Right renal pelvis (tissue), 4 donors: Measurements from ENCODE around the gene SSBP3. TPM values are rescaled to one million over a fixed set of nuclear protein-coding genes. Genes with fewer than 3 reads are reported as not detected.
"Not testable (repeated sequence)": the region's sequence is repeated elsewhere in the genome, so short reads cannot be mapped to it uniquely, and the experiment has no call there.

Source experiments
- DNase-seq, 4 donors: peaks; one replicate each; pipeline ENCODE4 v3.0.0-alpha.2; 2013; ENCODE audit warnings: low read depth in 4 of 4, low spot score in 3 of 4, missing footprints in 1 of 4
- polyA plus RNA-seq, 4 donors: library from polyadenylated mRNA; unstranded; fragments of 120-200 nt; gene quantifications; one replicate each; pipeline ENCODE4 v1.2.1, GENCODE V29; 2013; ENCODE audit not compliant: insufficient read length in 4 of 4

The SSBP3 gene
- polyA plus RNA-seq, 4 donors, result 114 to 127 (median 125) TPM

DNA sequence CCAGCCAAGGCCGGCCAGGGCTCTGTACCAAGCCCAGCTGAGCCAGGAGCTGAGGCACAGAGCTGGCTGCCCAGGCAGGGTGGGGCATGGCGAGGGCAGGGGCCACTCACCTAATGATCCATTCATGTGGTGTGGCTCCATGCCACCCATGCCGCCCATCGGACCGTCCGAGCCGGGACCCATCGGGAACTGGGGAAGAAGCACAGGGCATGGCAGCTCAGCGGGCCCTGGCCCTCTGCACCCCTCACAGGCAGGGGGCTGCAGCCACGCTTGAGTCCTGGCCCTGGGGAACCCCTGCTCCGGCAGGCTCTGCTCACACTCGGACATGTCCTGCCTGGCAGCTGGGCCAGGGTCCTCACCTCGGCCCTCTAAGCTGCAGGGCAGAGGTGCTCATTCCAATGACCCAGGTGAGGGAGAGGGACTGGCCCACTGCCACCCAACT lies 177.5 kb downstream of the SSBP3 start:
- DNase-seq, result no peak

- DNase-seq, result peak in 1 of 4 donors; percentile 26
Observed at GRCh38 chr1:54227891-54228310, 178.3 kb downstream of the SSBP3 start.

GRCh38 chr1:54227091-54227602 lies 179.0 kb downstream of the SSBP3 start:
- no peak for DNase-seq

GRCh38 chr1:54225986-54226559 lies 180.1 kb downstream of the SSBP3 start:
- DNase-seq, result no peak

DNA sequence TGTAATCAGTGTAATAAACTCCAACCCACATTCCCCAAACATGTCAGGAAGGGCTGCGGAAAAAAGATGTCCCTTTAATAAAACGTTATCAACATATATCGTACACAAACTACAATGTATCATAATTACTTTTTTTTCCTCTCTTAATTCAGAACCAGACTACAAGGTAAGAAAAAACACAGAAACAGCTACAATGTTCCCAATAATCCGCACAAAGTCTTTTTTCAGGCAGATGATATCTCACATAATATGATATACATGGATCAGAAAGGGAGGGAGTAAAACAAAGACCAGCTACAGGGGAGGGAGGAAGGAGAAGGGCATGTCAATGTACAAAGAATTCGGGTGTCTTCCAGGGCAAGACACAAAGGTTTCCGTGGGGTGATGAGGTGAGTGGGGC lies 180.8 kb downstream of the SSBP3 start:
- DNase-seq, result no peak

GRCh38 chr1:54224233-54224632 lies 182.0 kb downstream of the SSBP3 start:
- DNase-seq, result no peak

- DNase-seq, result no peak
Observed at GRCh38 chr1:54223441-54224202, 182.6 kb downstream of the SSBP3 start.

DNA sequence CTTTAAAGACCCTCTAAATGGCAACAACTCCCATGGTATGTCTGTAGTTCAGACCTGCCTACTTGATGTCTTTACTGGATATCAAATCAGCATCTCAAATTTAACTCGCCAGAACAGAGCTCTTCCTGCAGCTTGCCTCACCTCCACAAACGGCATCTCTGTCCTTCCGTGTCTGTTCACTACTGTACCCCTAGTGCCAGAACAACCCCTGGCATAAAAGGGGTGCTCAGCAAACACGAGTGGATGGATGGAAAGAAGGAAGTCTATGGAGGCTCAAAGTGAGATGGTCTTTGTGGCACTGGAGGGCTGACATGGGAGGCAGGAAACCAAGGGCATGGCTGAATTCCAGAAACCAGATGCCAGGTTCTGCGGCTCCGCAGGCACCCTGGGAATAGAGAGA lies 183.5 kb downstream of the SSBP3 start:
- DNase-seq, result no peak

- DNase-seq, result no peak
Observed at GRCh38 chr1:54221867-54222484, 184.2 kb downstream of the SSBP3 start.

- DNase-seq, result no peak
Observed at GRCh38 chr1:54221113-54221834, 184.9 kb downstream of the SSBP3 start.

DNA sequence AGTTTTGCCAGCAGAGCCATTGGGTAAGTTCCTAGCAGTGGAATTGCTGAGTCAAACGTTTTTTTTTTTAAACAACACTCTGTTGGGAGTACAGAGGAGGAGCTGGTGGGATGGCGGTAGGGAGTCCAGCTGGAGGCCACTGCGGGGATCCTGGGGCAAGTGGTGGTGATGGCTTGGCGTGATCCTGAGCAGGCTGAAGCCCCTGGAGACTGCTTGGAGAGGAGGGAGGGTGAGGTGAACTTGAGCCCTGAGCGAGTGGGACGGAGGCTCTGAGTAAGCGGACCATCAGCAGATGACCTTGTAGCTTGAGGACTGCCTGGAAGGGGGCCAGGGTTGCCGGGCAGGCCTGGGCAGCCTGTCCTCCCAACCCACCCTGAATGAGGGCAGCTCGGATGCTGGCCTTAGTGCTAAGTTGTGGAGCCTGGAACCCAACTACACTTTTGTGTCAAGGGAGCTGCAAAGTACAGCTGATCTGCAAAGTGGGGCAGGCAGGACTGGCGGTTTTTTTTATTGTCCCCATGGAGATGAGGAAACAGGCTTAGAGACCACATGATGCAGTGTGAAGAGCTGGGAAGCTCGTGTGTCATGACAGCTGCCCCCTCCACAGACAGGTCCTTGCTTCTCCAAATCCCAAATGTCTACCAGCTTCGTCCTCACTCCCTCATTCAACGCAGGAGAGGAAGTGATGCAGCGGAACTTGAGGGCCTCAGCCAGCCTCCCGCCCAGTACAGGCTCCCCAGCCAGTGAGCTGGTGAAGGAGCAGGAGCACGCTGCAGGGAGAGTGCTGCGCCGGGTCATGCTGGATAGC lies 186.0 kb downstream of the SSBP3 start:
- no peak for DNase-seq

- DNase-seq, result no peak
Observed at GRCh38 chr1:54219688-54220003, 186.5 kb downstream of the SSBP3 start.

GRCh38 chr1:54218883-54219687 lies 187.1 kb downstream of the SSBP3 start:
- no peak for DNase-seq

DNA sequence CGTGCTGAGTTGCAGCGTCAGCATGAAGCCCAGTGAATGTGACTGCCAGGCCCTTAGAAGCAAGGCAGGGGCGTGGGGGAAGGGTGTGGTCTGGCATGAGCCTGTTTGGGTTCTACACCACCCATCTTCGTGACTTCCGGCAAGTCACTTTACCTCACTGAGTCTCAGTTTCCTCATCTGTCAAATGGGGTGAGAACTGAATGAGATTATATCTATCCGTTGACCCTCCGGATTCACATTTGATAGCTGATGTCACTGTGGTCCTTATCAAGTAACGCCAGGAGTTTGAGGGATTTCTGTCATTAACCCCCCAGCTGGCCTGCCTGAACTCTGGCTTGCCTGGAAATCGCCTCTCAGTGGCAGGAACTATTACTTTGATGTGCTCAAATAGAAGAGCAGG lies 190.7 kb downstream of the SSBP3 start:
- no peak for DNase-seq

GRCh38 chr1:54212872-54213271 lies 193.3 kb downstream of the SSBP3 start:
- DNase-seq, result no peak

DNA sequence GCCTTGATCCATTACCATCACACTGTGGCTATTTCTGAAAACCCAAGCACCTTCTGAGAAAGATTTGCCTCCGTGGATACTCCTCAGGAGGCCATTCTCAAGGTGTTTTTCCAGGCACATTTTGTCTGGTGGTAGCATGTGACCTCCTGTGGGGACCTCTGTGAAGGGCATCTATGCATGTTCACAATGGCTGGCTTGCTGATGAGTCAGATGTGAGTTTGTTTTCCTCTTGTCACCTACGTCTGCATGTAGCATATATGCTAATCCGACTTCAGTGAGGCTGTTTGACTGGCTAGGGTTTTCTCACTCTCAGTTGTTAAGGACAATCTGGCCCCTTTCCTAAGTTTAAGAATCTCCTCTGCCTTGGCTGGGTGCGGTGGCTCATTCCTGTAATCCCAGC lies 198.3 kb downstream of the SSBP3 start:
- not testable (repeated sequence) for DNase-seq

DNA sequence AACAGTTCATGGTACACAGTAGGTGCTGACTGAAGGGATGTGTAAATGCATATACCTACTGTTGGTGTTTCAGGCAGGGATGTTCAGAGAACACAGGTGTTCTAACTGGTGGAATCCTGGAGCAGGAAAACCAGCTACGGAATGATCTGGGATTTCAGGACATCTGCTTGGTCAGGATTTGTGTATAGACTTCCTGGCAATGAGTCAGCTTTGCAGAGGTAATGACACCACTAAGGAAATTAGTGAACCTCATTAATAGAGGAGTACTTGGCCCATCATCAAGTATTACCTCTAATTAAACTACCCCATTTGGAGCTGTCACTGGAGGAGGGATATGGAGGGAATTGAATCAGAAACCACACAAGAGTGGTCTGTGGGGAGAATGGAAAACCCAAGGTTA lies 198.9 kb downstream of the SSBP3 start:
- DNase-seq, result no peak

DNA sequence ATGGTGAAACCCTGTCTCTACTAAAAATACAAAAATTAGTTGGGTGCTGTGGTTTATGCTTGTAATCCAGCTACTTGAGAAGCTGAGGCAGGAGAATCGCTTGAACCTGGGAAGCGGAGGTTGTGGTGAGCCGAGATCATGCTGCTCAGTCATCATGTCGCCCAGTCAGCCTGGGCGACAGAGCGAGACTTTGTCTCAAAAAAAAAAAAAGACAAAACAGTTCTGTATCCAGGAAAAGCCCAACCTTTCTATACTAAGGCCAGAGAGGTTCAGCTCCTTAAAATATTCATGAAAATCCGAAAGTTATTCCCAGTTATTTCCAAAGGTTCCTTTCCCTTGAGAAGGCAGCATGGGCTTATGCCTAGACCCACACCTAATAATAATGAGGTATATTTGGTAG lies 202.0 kb downstream of the SSBP3 start:
- DNase-seq, result no peak

DNA sequence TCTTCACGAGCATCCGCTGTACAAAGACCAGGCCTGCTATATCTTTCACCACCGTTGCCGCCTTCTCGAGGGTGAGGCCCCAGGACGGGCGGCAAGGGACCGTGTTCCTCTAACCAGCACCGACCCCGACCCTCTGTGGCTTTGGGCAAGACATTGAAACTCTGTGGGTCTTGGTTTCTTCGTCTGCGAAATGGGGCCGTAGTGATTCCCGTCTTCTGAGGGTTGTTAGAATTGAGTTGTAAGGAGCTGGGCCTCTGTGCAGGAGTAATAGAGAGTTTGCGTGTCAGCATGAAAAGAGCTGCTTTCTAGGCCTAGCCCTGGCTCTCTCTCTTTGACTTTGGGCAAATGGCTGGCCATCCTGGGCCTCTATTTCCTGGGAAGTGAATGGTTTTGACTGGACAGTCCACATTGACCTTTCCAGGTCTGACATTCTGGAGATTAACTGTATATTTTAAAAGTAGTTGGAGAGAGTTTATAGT lies 205.6 kb downstream of the SSBP3 start:
- no peak for DNase-seq
